K562 (cell line): ENCODE measurements around the gene CDRT15.
"Not testable (repeated sequence)": the region's sequence is repeated elsewhere in the genome, so short reads cannot be mapped to it uniquely, and the experiment has no call there.

ENCODE experiments used
- ATF3 ChIP-seq, 2 experiments: fragments of 450-650 bp in 1 of 2; sonication (generic) in 1 of 2; formaldehyde crosslinking in 1 of 2; IDR thresholded peaks in 1 of 2; conservative IDR thresholded peaks in 1 of 2; 2 replicates each; pipeline versions ENCODE4 v1.6.1 to v1.8.1; 2016 to 2023; ENCODE audit warnings: mild to moderate bottlenecking in 2 of 2, moderate library complexity in 2 of 2, inconsistent platforms in 1 of 2, missing genetic modification reagents in 1 of 2
- CTCF ChIP-seq, 3 experiments: IDR thresholded peaks in 2 of 3; conservative IDR thresholded peaks in 1 of 3; 2 replicates each; pipeline ENCODE4 v1.5.1; 2011 to 2012; ENCODE audit warnings: low read length in 3 of 3, mild to moderate bottlenecking in 3 of 3, control low read depth in 2 of 3, improper control_type of control experiment in 1 of 3, inconsistent platforms in 1 of 3, low read depth in 1 of 3, mixed read lengths in 1 of 3, moderate library complexity in 1 of 3; ENCODE audit not compliant: insufficient read depth in 2 of 3
- E2F3 ChIP-seq: fragments of 250-450 bp; sonication (Bioruptor Pico); IDR thresholded peaks from 2 replicates; pipeline ENCODE4 v1.4.0; 2020; ENCODE audit warnings: mild to moderate bottlenecking
- EP400 ChIP-seq: fragments of 450-650 bp; IDR thresholded peaks from 2 replicates; pipeline ENCODE4 v1.6.1; 2017; ENCODE audit warnings: antibody characterized with exemption, mild to moderate bottlenecking, moderate library complexity
- GTF2F1 ChIP-seq: IDR thresholded peaks from 2 replicates; pipeline ENCODE4 v1.6.1; 2011; ENCODE audit warnings: low read depth, low read length, improper control_type of control experiment
- HCFC1 ChIP-seq: IDR thresholded peaks from 2 replicates; pipeline ENCODE4 v1.6.1; 2012; ENCODE audit warnings: low read depth, low read length, improper control_type of control experiment
- MCM7 ChIP-seq, 2 experiments: fragments of 450-650 bp; IDR thresholded peaks; 2 replicates each; pipeline ENCODE4 v1.6.1; 2016 to 2018
- MYBL2 ChIP-seq, 2 experiments: fragments of 450-650 bp in 1 of 2; sonication (generic) in 1 of 2; formaldehyde crosslinking in 1 of 2; IDR thresholded peaks; 2 replicates each; pipeline versions ENCODE4 v1.6.1 to v1.8.1; 2017 to 2022; ENCODE audit warnings: borderline replicate concordance in 1 of 2, inconsistent platforms in 1 of 2, low read depth in 1 of 2, mild to moderate bottlenecking in 1 of 2, missing genetic modification reagents in 1 of 2, moderate library complexity in 1 of 2
- NRF1 ChIP-seq, 2 experiments: fragments of 450-650 bp; IDR thresholded peaks in 1 of 2; conservative IDR thresholded peaks in 1 of 2; 2 replicates each; pipeline ENCODE4 v1.6.1; 2014; ENCODE audit warnings: mild to moderate bottlenecking in 2 of 2
- SLC30A9 ChIP-seq: fragments of 250-450 bp; sonication (Bioruptor Pico); IDR thresholded peaks from 2 replicates; pipeline ENCODE4 v1.8.0; 2022; ENCODE audit warnings: mild to moderate bottlenecking, moderate library complexity
- ZNF224 ChIP-seq: sonication (generic); formaldehyde crosslinking; IDR thresholded peaks from 2 replicates; pipeline ENCODE4 v1.8.0; 2022; ENCODE audit warnings: mild to moderate bottlenecking, missing genetic modification reagents
- ZSCAN32 ChIP-seq: fragments of 450-650 bp; formaldehyde crosslinking; IDR thresholded peaks from 2 replicates; pipeline ENCODE4 v1.4.0; 2020; ENCODE audit warnings: mild to moderate bottlenecking, moderate library complexity

- TF ChIP-seq MCM7 (IDR thresholded peaks at IDR 0.05); CTCF (IDR thresholded peaks at IDR 0.05 in 2 of 3, conservative IDR thresholded peaks at IDR 0.05 in 1 of 3; ENCODE audit: insufficient read depth in 2 of 3, low read depth in 1 of 3, low read length in 3 of 3); HCFC1; MYBL2 (IDR thresholded peaks at IDR 0.05; ENCODE audit: low read depth); MYBL2 (CRISPR knock-in tag; IDR thresholded peaks at IDR 0.05; ENCODE audit: borderline replicate concordance); ZNF224 (CRISPR knock-in tag); NRF1 (conservative IDR thresholded peaks at IDR 0.05 in 1 of 2, IDR thresholded peaks at IDR 0.05 in 1 of 2); GTF2F1; ATF3 (IDR thresholded peaks at IDR 0.05); ATF3 (CRISPR knock-in tag; conservative IDR thresholded peaks at IDR 0.05); E2F3 (CRISPR knock-in tag); ZSCAN32 (CRISPR knock-in tag); SLC30A9 (CRISPR knock-in tag); EP400: not testable (repeated sequence)
Observed at GRCh38 chr17:14192039-14192438, 44.6 kb downstream of the CDRT15 start.
